IMR-90 (cell line): ENCODE data around the gene SUSD6. TPM values are rescaled to one million over a fixed set of nuclear protein-coding genes. Genes with fewer than 3 reads are reported as not detected.

Experiments
- ATAC-seq: fragments of 200-7000 bp; cut with Tn5 transposase; 2 replicates; pipeline ENCODE4 v1.9.1; 2020; ENCODE audit warnings: low read depth, mild to moderate bottlenecking, moderate library complexity
- BruUV-seq: library from RNA; stranded (reverse); fragments of 400-500 nt; replicated peaks from 2 replicates; lab custom pipeline; 2021; lab: Mats Ljungman, UMichigan
- CTCF ChIA-PET: fragments of 300-600 bp; formaldehyde crosslinking; extraction: SDS; loops from one replicate; lab custom pipeline; 2021; ENCODE audit warnings: antibody characterized with exemption; lab: Yijun Ruan, JAX
- POLR2A ChIA-PET: fragments of 300-600 bp; sonication (Branson Sonifier 250); formaldehyde crosslinking; loops from one replicate; lab custom pipeline; 2022; ENCODE audit warnings: antibody characterized with exemption; ENCODE audit not compliant: unreplicated experiment; lab: Charles Lee
- DNase-seq: peaks from one replicate; pipeline ENCODE4 v3.0.0; 2013
- H2AFZ ChIP-seq: replicated peaks from 2 replicates; pipeline ENCODE3; 2013; ENCODE audit warnings: low read length, mild to moderate bottlenecking; ENCODE audit not compliant: poor library complexity
- H2AK5ac ChIP-seq: 2 replicates; pipeline ENCODE4 v1.6.1; 2013; ENCODE audit warnings: low read depth, low read length, inconsistent platforms
- H2AK9ac ChIP-seq: replicated peaks from 2 replicates; pipeline ENCODE3; 2013; ENCODE audit warnings: mild to moderate bottlenecking, low read depth, low read length, moderate library complexity; ENCODE audit not compliant: poor library complexity
- H2BK120ac ChIP-seq: 2 replicates; pipeline ENCODE4 v1.6.1; 2013; ENCODE audit warnings: low read depth, low read length, inconsistent platforms
- H2BK15ac ChIP-seq: 3 replicates; pipeline ENCODE4 v1.6.1; 2013; ENCODE audit warnings: low read depth, low read length, inconsistent platforms
- H2BK20ac ChIP-seq: 2 replicates; pipeline ENCODE4 v1.6.1; 2013; ENCODE audit warnings: low read depth, mild to moderate bottlenecking, inconsistent platforms, low read length, moderate library complexity
- H2BK5ac ChIP-seq: 2 replicates; pipeline ENCODE4 v1.6.1; 2013; ENCODE audit warnings: mild to moderate bottlenecking, low read depth, low read length, inconsistent platforms; ENCODE audit not compliant: poor library complexity, severe bottlenecking
- H3K14ac ChIP-seq: replicated peaks from 2 replicates; pipeline ENCODE4 v1.6.1; 2013; ENCODE audit warnings: low read depth, low read length, inconsistent platforms
- H3K18ac ChIP-seq: 2 replicates; pipeline ENCODE4 v1.6.1; 2013; ENCODE audit warnings: low read depth, low read length, control low read depth
- H3K23ac ChIP-seq: 2 replicates; pipeline ENCODE4 v1.6.1; 2013; ENCODE audit warnings: low read depth, low read length, inconsistent platforms
- H3K27ac ChIP-seq: 2 replicates; pipeline ENCODE4 v1.5.1; 2013; ENCODE audit warnings: mild to moderate bottlenecking, control low read depth, low read length; ENCODE audit not compliant: insufficient read depth
- H3K27me3 ChIP-seq: 2 replicates; pipeline ENCODE4 v1.6.1; 2013; ENCODE audit warnings: low read length; ENCODE audit not compliant: control insufficient read depth, insufficient read depth
- H3K36me3 ChIP-seq: 2 replicates; pipeline ENCODE4 v1.6.1; 2013; ENCODE audit warnings: low read length, mixed read lengths; ENCODE audit not compliant: control insufficient read depth, insufficient read depth
- H3K4ac ChIP-seq: 2 replicates; pipeline ENCODE4 v1.6.1; 2013; ENCODE audit warnings: low read depth, low read length, inconsistent platforms
- H3K4me1 ChIP-seq: 2 replicates; pipeline ENCODE4 v1.6.1; 2013; ENCODE audit warnings: low read length, mixed read lengths; ENCODE audit not compliant: control insufficient read depth, insufficient read depth
- H3K4me2 ChIP-seq: 2 replicates; pipeline ENCODE4 v1.6.1; 2013; ENCODE audit warnings: low read depth, mild to moderate bottlenecking, control low read depth, low read length, moderate library complexity
- H3K4me3 ChIP-seq: 2 replicates; pipeline ENCODE4 v1.5.1; 2013; ENCODE audit warnings: low read depth, mild to moderate bottlenecking, control low read depth, low read length, moderate library complexity; ENCODE audit not compliant: insufficient read depth
- H3K56ac ChIP-seq: 2 replicates; pipeline ENCODE4 v1.6.1; 2013; ENCODE audit warnings: low read length, inconsistent platforms; ENCODE audit not compliant: insufficient read depth; ENCODE audit errors: extremely low read depth
- H3K79me1 ChIP-seq, 2 experiments: 2 replicates each; pipeline ENCODE4 v1.6.1; 2013; ENCODE audit warnings: low read length in 2 of 2, inconsistent platforms in 1 of 2, low read depth in 1 of 2
- H3K9ac ChIP-seq: 2 replicates; pipeline ENCODE4 v1.6.1; 2013; ENCODE audit warnings: low read depth, low read length, control low read depth
- H3K9me1 ChIP-seq: 2 replicates; pipeline ENCODE4 v1.6.1; 2013; ENCODE audit warnings: low read length, inconsistent platforms; ENCODE audit not compliant: insufficient read depth
- H3K9me3 ChIP-seq: 2 replicates; pipeline ENCODE4 v1.6.1; 2013; ENCODE audit warnings: low read length; ENCODE audit not compliant: control insufficient read depth, insufficient read depth
- H4K20me1 ChIP-seq: 2 replicates; pipeline ENCODE4 v1.6.1; 2013; ENCODE audit warnings: low read length, inconsistent platforms; ENCODE audit not compliant: insufficient read depth
- H4K5ac ChIP-seq: 2 replicates; pipeline ENCODE4 v1.6.1; 2013; ENCODE audit warnings: mild to moderate bottlenecking, low read depth, low read length, control low read depth
- H4K8ac ChIP-seq, 2 experiments: 2 replicates each; pipeline ENCODE4 v1.6.1; 2013; ENCODE audit warnings: low read depth in 2 of 2, low read length in 2 of 2, control low read depth in 1 of 2, inconsistent platforms in 1 of 2
- H4K91ac ChIP-seq: 2 replicates; pipeline ENCODE4 v1.6.1; 2013; ENCODE audit warnings: low read depth, low read length, inconsistent platforms; ENCODE audit not compliant: insufficient read depth
- BHLHE40 ChIP-seq: fragments of 150-350 bp; IDR thresholded peaks from 2 replicates; pipeline ENCODE4 v1.6.1; 2016; ENCODE audit warnings: mild to moderate bottlenecking, low read depth, low read length
- CEBPB ChIP-seq: IDR thresholded peaks from 2 replicates; pipeline ENCODE4 v1.6.1; 2012; ENCODE audit warnings: low read depth, low read length, improper control_type of control experiment
- CHD1 ChIP-seq: IDR thresholded peaks from 2 replicates; pipeline ENCODE4 v1.6.1; 2012; ENCODE audit warnings: low read depth, low read length, improper control_type of control experiment
- CTCF ChIP-seq: conservative IDR thresholded peaks from 2 replicates; pipeline ENCODE4 v1.5.1; 2012; ENCODE audit warnings: mild to moderate bottlenecking, low read depth, low read length, improper control_type of control experiment
- ELK1 ChIP-seq: fragments of 150-350 bp; IDR thresholded peaks from 2 replicates; pipeline ENCODE4 v1.6.1; 2016; ENCODE audit warnings: low read depth, mild to moderate bottlenecking, low read length, moderate library complexity, borderline replicate concordance
- FOS ChIP-seq: fragments of 150-350 bp; IDR thresholded peaks from 2 replicates; pipeline ENCODE4 v1.6.1; 2016; ENCODE audit warnings: low read depth, low read length
- MAFK ChIP-seq: IDR thresholded peaks from 2 replicates; pipeline ENCODE4 v1.6.1; 2012; ENCODE audit warnings: low read depth, low read length, improper control_type of control experiment
- MAZ ChIP-seq: IDR thresholded peaks from 2 replicates; pipeline ENCODE4 v1.6.1; 2012; ENCODE audit warnings: low read depth, mild to moderate bottlenecking, low read length, improper control_type of control experiment, moderate library complexity, borderline replicate concordance
- MXI1 ChIP-seq: IDR thresholded peaks from 2 replicates; pipeline ENCODE4 v1.6.1; 2012; ENCODE audit warnings: low read depth, mild to moderate bottlenecking, low read length, moderate library complexity, borderline replicate concordance
- NFE2L2 ChIP-seq: fragments of 150-350 bp; IDR thresholded peaks from 2 replicates; pipeline ENCODE4 v1.6.1; 2016; ENCODE audit warnings: low read depth, mild to moderate bottlenecking, low read length
- POLR2A ChIP-seq: IDR thresholded peaks from 2 replicates; pipeline ENCODE4 v1.6.1; 2012; ENCODE audit warnings: mild to moderate bottlenecking, low read depth, low read length
- RCOR1 ChIP-seq: IDR thresholded peaks from 2 replicates; pipeline ENCODE4 v1.6.1; 2012; ENCODE audit warnings: mild to moderate bottlenecking, low read length, improper control_type of control experiment; ENCODE audit not compliant: insufficient replicate concordance
- SMC3 ChIP-seq: fragments of 150-350 bp; IDR thresholded peaks from 2 replicates; pipeline ENCODE4 v1.6.1; 2016; ENCODE audit warnings: low read depth, mild to moderate bottlenecking, antibody characterized with exemption, low read length, moderate library complexity
- USF2 ChIP-seq: fragments of 150-350 bp; IDR thresholded peaks from 2 replicates; pipeline ENCODE4 v1.6.1; 2017; ENCODE audit warnings: mild to moderate bottlenecking, antibody characterized with exemption, low read length, low read depth
- WGBS, 2 experiments: methylation state at CpG; one replicate each; pipeline versions ENCODE4 v1.1.5 to v1.1.7; 2013; ENCODE audit warnings: missing lambda C conversion rate in 2 of 2; ENCODE audit not compliant: insufficient read length in 1 of 2; ENCODE audit errors: extremely low coverage in 2 of 2; 5-methylcytosine and 5-hydroxymethylcytosine counted together
- dilution Hi-C: fragments of 300-500 bp; cut with HindIII; formaldehyde crosslinking; loops from one replicate; pipeline ENCODE4 v1.14.3; 2018; ENCODE audit warnings: low sequenced_read_pairs; ENCODE audit not compliant: unreplicated experiment
- in situ Hi-C: fragments of 300-500 bp; cut with MboI; formaldehyde crosslinking; loops from 3 replicates; pipeline ENCODE4 v1.14.3; 2019; ENCODE audit warnings: low sequenced_read_pairs, inconsistent platforms, mixed read lengths
- intact Hi-C: fragments of 100-400 bp; cut with micrococcal nuclease; formaldehyde crosslinking; loops from 2 replicates; pipeline ENCODE4 v1.10.0; 2022
- polyA plus RNA-seq, 3 experiments: library from polyadenylated mRNA; depleted of rRNA; stranded (reverse); fragments of >200 nt; gene quantifications; 2 replicates each; pipeline ENCODE4 v1.2.3, GENCODE V29; 2012; ENCODE audit warnings: low replicate concordance in 1 of 3
- total RNA-seq: library from RNA; depleted of rRNA; stranded (reverse); fragments of >200 nt; gene quantifications from 2 replicates; pipeline ENCODE4 v1.2.3, GENCODE V29; 2012

Gene SUSD6
- total and polyA plus RNA-seq, 2 of the 4 experiments (the other 2 are of a cell fraction), result 2.3 to 10.1 TPM

DNA sequence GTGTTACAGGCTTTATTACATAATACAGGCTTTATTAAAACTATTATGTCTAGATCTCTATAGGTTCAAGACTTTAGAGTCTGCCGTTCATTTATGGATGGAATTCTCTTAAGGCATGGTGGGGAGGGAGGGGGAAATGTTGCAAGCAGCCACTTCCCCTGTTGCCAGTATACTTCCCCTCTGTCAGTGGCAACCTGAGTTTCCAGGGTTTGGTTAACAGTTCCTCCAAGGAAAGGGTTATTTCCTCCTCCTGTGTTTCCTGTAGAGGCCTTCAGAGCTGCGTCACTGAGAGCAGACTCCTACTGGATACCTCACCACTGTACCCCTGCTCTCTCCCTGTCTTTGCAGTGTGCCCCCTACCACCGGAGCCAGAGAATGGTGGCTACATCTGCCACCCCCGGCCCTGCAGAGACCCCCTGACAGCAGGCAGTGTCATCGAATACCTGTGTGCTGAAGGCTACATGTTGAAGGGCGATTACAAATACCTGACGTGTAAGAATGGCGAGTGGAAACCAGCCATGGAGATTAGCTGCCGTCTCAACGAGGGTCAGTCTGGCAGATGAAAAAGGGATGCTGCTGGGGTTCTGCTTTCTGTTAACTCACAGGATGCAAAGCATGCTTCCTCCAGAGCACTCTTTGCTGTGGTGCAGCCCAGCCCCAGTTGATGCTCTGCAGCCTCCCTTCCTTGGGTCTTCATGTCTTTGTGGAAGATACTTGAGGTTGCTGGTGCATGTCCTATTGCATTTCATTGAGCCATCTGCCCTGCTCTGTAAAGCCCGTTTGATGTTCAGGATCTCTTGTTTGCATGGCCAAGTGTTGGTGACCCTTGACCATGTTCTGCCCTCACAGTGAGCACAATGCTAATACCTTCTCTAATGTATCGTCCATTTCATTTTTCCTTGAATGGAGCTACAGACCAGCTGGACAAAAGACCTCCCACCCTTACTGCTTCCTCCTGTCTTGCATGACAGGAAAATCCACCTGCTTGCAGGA, 91.9 kb downstream of the SUSD6 start:
- Histone ChIP-seq H2BK15ac (no peak overlapping the region), H2BK5ac (no peak overlapping the region), H3K4ac (no peak overlapping the region), H4K20me1 (peaks cover 23% of the 10 kb centered on the region), H3K4me1 (no peaks in the 10 kb centered on the region), H2AFZ (no peak overlapping the region), H2BK120ac (no peak overlapping the region), H3K9me1 (peaks cover 22% of the 10 kb centered on the region), H3K36me3 (peaks cover 18% of the 10 kb centered on the region), H3K79me1 (peaks cover 28 to 43% of the 10 kb centered on the region in 2 experiments), H4K91ac (no peak overlapping the region), H3K27me3 (no peaks in the 10 kb centered on the region), H2BK20ac (no peak overlapping the region), H3K27ac (no peak overlapping the region), H3K23ac (no peak overlapping the region), H3K9ac (no peak overlapping the region), H3K14ac (no peak overlapping the region), H4K5ac (no peak overlapping the region), H4K8ac (no peak overlapping the region), H3K9me3 (no peaks in the 10 kb centered on the region), H3K4me2 (no peak overlapping the region), H3K18ac (no peak overlapping the region), H3K4me3 (no peak overlapping the region), H2AK5ac (no peak overlapping the region), H2AK9ac (no peak overlapping the region), H3K56ac (no peak overlapping the region)
- in situ Hi-C loops, result no loop called here
- POLR2A ChIA-PET, result no interaction called here
- no TSS peak for BruUV-seq
- intact Hi-C loops, result no loop called here
- DNase-seq, result no peak
- dilution Hi-C loops, result no loop called here
- 90% methylated on average over 6 of the region's 12 CpGs; no CpG with 5 or more reads in 1 of the 2 experiments for WGBS, 2 experiments
- no peak for ATAC-seq
- CTCF ChIA-PET, result interaction anchor here (0.5 kb wide), 1 partner anchor 96 kb away, joined by 3 read pairs; no protein-coding TSS in a partner anchor
- no peak for TF ChIP-seq USF2
- TF ChIP-seq POLR2A, result no peak
- no peak for TF ChIP-seq CEBPB
- TF ChIP-seq NFE2L2, result no peak
- TF ChIP-seq CHD1, result no peak
- TF ChIP-seq MXI1, result no peak
- no peak for TF ChIP-seq CTCF
- TF ChIP-seq RCOR1, result no peak
- TF ChIP-seq FOS, result no peak
- TF ChIP-seq MAZ, result no peak
- no peak for TF ChIP-seq BHLHE40
- no peak for TF ChIP-seq MAFK
- TF ChIP-seq ELK1, result no peak
- TF ChIP-seq SMC3, result no peak
